K562 (cell line): ENCODE data around the gene B9D2. TPM values are rescaled to one million over a fixed set of nuclear protein-coding genes. Genes with fewer than 3 reads are reported as not detected.

Source experiments
- ATAC-seq: fragments of 200-7000 bp; cut with Tn5 transposase; 3 replicates; pipeline ENCODE4 v1.9.1; 2020; ENCODE audit warnings: moderate library complexity
- BruUV-seq: library from RNA; stranded (reverse); fragments of 400-500 nt; replicated peaks from 2 replicates; lab custom pipeline; 2021; lab: Mats Ljungman, UMichigan
- CTCF ChIA-PET: fragments of 300-600 bp; formaldehyde crosslinking; extraction: SDS; loops from one replicate; lab custom pipeline; 2021; ENCODE audit warnings: low intra/inter-chr PET ratio; lab: Yijun Ruan, JAX
- POLR2A ChIA-PET: fragments of 300-600, 350-650 bp; sonication (Branson Sonifier 250); formaldehyde crosslinking; extraction: SDS; loops from one replicate; lab custom pipeline; 2021; ENCODE audit warnings: antibody characterized with exemption, inconsistent platforms; lab: Yijun Ruan, JAX
- DNase-seq, 4 experiments: peaks; one replicate each; pipeline versions ENCODE4 v3.0.0 to v3.0.0-alpha.2; 2011 to 2018; ENCODE audit warnings: low spot score in 3 of 4, mixed read lengths in 3 of 4; ENCODE audit errors: extremely low read depth in 1 of 4
- FAIRE-seq: peaks from 2 replicates; lab custom pipeline; 2011; peaks lifted over from hg19 to GRCh38; lab: Jason Lieb, UNC
- H2AFZ ChIP-seq: 2 replicates; pipeline ENCODE4 v1.6.0; 2011; ENCODE audit warnings: low read depth, low read length, control low read depth, inconsistent platforms
- H3K27ac ChIP-seq: fragments of 200-600 bp; 3 replicates; pipeline ENCODE4 v1.8.0; 2011; ENCODE audit warnings: low read depth, mild to moderate bottlenecking, control low read depth, inconsistent platforms, low read length, moderate library complexity, mixed read lengths; ENCODE audit errors: extremely low read depth
- H3K27me3 ChIP-seq, 2 experiments: fragments of 300-600 bp in 1 of 2; 2 replicates in 1 of 2; 3 replicates in 1 of 2; pipeline versions ENCODE4 v1.6.0 to v1.8.0; 2011; ENCODE audit warnings: inconsistent platforms in 2 of 2, low read length in 2 of 2, mild to moderate bottlenecking in 1 of 2, mixed read lengths in 1 of 2, moderate library complexity in 1 of 2; ENCODE audit not compliant: control insufficient read depth in 2 of 2, insufficient read depth in 2 of 2
- H3K36me3 ChIP-seq: fragments of 300-600 bp; 3 replicates; pipeline ENCODE4 v1.8.0; 2011; ENCODE audit warnings: mild to moderate bottlenecking, low read length, inconsistent platforms; ENCODE audit not compliant: control insufficient read depth, insufficient read depth
- H3K4me1 ChIP-seq, 2 experiments: fragments of 200-600 bp in 1 of 2; replicated peaks in 1 of 2; 2 replicates in 1 of 2; 3 replicates in 1 of 2; pipeline versions ENCODE4 v1.5.1 to v1.8.0; 2011; ENCODE audit warnings: inconsistent platforms in 2 of 2, low read length in 2 of 2, mild to moderate bottlenecking in 1 of 2, mixed read lengths in 1 of 2, moderate library complexity in 1 of 2; ENCODE audit not compliant: control insufficient read depth in 2 of 2, insufficient read depth in 2 of 2
- H3K4me2 ChIP-seq: 2 replicates; pipeline ENCODE4 v1.6.1; 2011; ENCODE audit warnings: low read length, control low read depth, inconsistent platforms, mixed read lengths; ENCODE audit not compliant: insufficient read depth
- H3K4me3 ChIP-seq: fragments of 200-600 bp; sonication (generic), shearing (Covaris generic); 2 replicates; pipeline ENCODE4 v1.5.1; 2016; ENCODE audit warnings: control low read depth, inconsistent platforms
- H3K79me2 ChIP-seq: fragments of 200-600 bp; 3 replicates; pipeline ENCODE4 v1.8.0; 2011; ENCODE audit warnings: low read length, inconsistent platforms; ENCODE audit not compliant: control insufficient read depth, insufficient read depth
- H3K9ac ChIP-seq, 2 experiments: 2 replicates each; pipeline versions ENCODE4 v1.6.0 to v1.6.1; 2011; ENCODE audit warnings: low read depth in 2 of 2, low read length in 2 of 2, control low read depth in 1 of 2, inconsistent platforms in 1 of 2, mild to moderate bottlenecking in 1 of 2, mixed read lengths in 1 of 2; ENCODE audit not compliant: insufficient read depth in 1 of 2
- H3K9me1 ChIP-seq: one replicate; pipeline ENCODE4 v1.6.0; 2011; ENCODE audit warnings: inconsistent platforms, mild to moderate bottlenecking, low read length, moderate library complexity; ENCODE audit not compliant: control insufficient read depth, insufficient read depth
- H3K9me3 ChIP-seq: replicated peaks from 2 replicates; pipeline ENCODE4 v1.5.1; 2011; ENCODE audit warnings: low read depth, low read length, inconsistent platforms; ENCODE audit not compliant: control insufficient read depth, insufficient read depth
- H4K20me1 ChIP-seq: replicated peaks from 2 replicates; pipeline ENCODE4 v1.6.1; 2011; ENCODE audit warnings: low read length, inconsistent platforms, mixed read lengths; ENCODE audit not compliant: control insufficient read depth, insufficient read depth
- CHD4 ChIP-seq: fragments of 200-600 bp; sonication (generic); IDR thresholded peaks from 3 replicates; pipeline ENCODE4 v1.6.1; 2012; ENCODE audit warnings: low read depth, mild to moderate bottlenecking, mixed read lengths, low read length, inconsistent platforms; ENCODE audit not compliant: insufficient read depth, insufficient replicate concordance, poor library complexity, severe bottlenecking
- FOSL1 ChIP-seq: fragments of 200-800 bp; sonication (Bioruptor generic); conservative IDR thresholded peaks from 2 replicates; pipeline ENCODE4 v1.6.1; 2016; ENCODE audit warnings: missing genetic modification characterization, missing compliant biosample characterization
- GATAD2B ChIP-seq: fragments of 450-650 bp; IDR thresholded peaks from 2 replicates; pipeline ENCODE4 v1.6.1; 2017; ENCODE audit warnings: mild to moderate bottlenecking, borderline replicate concordance
- NR1H2 ChIP-seq: sonication (generic); formaldehyde crosslinking; IDR thresholded peaks from 2 replicates; pipeline ENCODE4 v1.4.0; 2020; ENCODE audit warnings: mild to moderate bottlenecking, missing genetic modification reagents
- PHF20 ChIP-seq: fragments of 450-650 bp; IDR thresholded peaks from 2 replicates; pipeline ENCODE4 v1.6.1; 2018; ENCODE audit not compliant: partially characterized antibody
- SAFB2 ChIP-seq: fragments of 200-400 bp; formaldehyde crosslinking; IDR thresholded peaks from 2 replicates; pipeline ENCODE4 v1.6.1; 2018; ENCODE audit warnings: borderline replicate concordance, low read length, low read depth, moderate library complexity; ENCODE audit not compliant: severe bottlenecking
- SMARCA4 ChIP-seq: fragments of 450-650 bp; IDR thresholded peaks from 2 replicates; pipeline ENCODE4 v1.6.1; 2016
- ZNF707 ChIP-seq: fragments of 250-450 bp; sonication (Bioruptor Pico); conservative IDR thresholded peaks from 2 replicates; pipeline ENCODE4 v1.8.0; 2022; ENCODE audit warnings: inconsistent platforms, mild to moderate bottlenecking, moderate library complexity
- WGBS: fragments of 100-300 bp; shearing (Covaris generic); methylation state at CpG from one replicate; pipeline ENCODE4 v1.1.6; 2016; ENCODE audit warnings: low coverage, mixed read lengths; ENCODE audit not compliant: insufficient coverage; ENCODE audit errors: missing lambda C conversion rate; 5-methylcytosine and 5-hydroxymethylcytosine counted together
- in situ Hi-C: fragments of 300-500 bp; cut with MboI; formaldehyde crosslinking; loops from 4 replicates; pipeline ENCODE4 v1.15.0; 2018; ENCODE audit warnings: inconsistent platforms, mixed read lengths
- intact Hi-C: fragments of 100-400 bp; cut with micrococcal nuclease; formaldehyde crosslinking; loops from 2 replicates; pipeline ENCODE4 v1.14.2; 2022
- polyA plus RNA-seq, 8 experiments: library from polyadenylated mRNA; depleted of rRNA in 4 of 8; stranded (reverse) in 5 of 8; unstranded in 3 of 8; fragments of >200 nt; fragmentation: Nextera tagmentation in 2 of 8; fragmentation: Illumina TruSeq in 1 of 8; extraction: Ambion mirVana in 2 of 8; extraction: Trizol in 1 of 8; gene quantifications; 2 replicates each; pipeline versions ENCODE4 v1.2.1 to v1.2.3, GENCODE V29; 2011 to 2014; ENCODE audit warnings: inconsistent platforms in 1 of 8, missing spikeins in 1 of 8
- total RNA-seq, 7 experiments: library from RNA; depleted of rRNA in 6 of 7; stranded (reverse); fragments of >200 nt in 6 of 7; fragmentation: Illumina TruSeq in 2 of 7; extraction: Trizol in 2 of 7; gene quantifications; 2 replicates each; pipeline versions ENCODE4 v1.2.1 to v1.2.3, GENCODE V29; 2011 to 2021; ENCODE audit warnings: low replicate concordance in 1 of 7
- TF ChIP-seq, protein P1 (sequence below): sonication (generic); formaldehyde crosslinking; IDR thresholded peaks from 2 replicates; pipeline ENCODE4 v1.8.0; 2023; ENCODE audit warnings: missing genetic modification reagents, mild to moderate bottlenecking, borderline replicate concordance
- TF ChIP-seq, protein P2 (sequence below): sonication (generic); IDR thresholded peaks from 2 replicates; pipeline ENCODE4 v1.6.1; 2016

The B9D2 gene
- total and polyA plus RNA-seq, 9 of the 15 experiments (the other 6 are each of a cell fraction or from before 2014, with no cell fraction given), result 0.83 to 6.9 (median 2.8) TPM

DNA sequence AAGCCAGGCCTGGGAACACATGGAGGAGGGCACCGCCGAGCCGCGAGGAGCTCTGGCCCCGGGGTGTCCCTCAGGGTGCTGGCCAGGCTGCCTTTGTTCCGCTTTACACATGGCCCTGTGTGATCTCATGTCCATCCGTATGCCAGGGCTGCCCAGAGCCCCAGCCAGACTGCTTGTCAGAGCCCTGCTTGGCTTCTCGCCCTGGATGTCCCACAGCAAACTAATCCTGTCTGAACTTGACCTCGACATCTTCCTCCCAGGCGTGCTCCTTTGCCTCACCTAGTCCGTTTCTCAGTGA, 48.0 kb upstream of the B9D2 start:
- intact Hi-C loops, result no loop called here
- ATAC-seq (no peak), DNase-seq (no peak), FAIRE-seq (no peak)
- H3K9me1 ChIP-seq, result no peaks in the 10 kb centered on the region
- no peaks in the 10 kb centered on the region for H3K9me3 ChIP-seq
- no peaks in the 10 kb centered on the region for H4K20me1 ChIP-seq
- no peak overlapping the region for H3K4me2 ChIP-seq
- H3K27me3 ChIP-seq, result no peaks in the 10 kb centered on the region
- H3K27ac ChIP-seq, result no peak overlapping the region
- H3K36me3 ChIP-seq, result peaks cover 30% of the 10 kb centered on the region; the same call in 1 of the 3 replicates
- ChIA-PET CTCF (no interaction called here), POLR2A (interaction anchor here (0.8 to 1.1 kb wide), 2 partner anchors 13 to 27 kb away, joined by 4 read pairs; no protein-coding TSS in a partner anchor)
- in situ Hi-C loops, result no loop called here
- peaks cover 7 to 12% of the 10 kb centered on the region in 2 experiments; a peak in 4 of 5 replicates for H3K4me1 ChIP-seq
- H3K79me2 ChIP-seq, result no peaks in the 10 kb centered on the region
- H3K4me3 ChIP-seq, result no peak overlapping the region
- 75% methylated on average over 11 of the region's 11 CpGs for WGBS
- peak overlapping the region in 1 of 2 experiments; percentile 60; a peak in 1 of 4 replicates for H3K9ac ChIP-seq
- TF ChIP-seq SAFB2 (no peak), GATAD2B (no peak), PHF20 (no peak), NR1H2 (CRISPR knock-in tag) (no peak), FOSL1 (tag) (no peak), CHD4 (no peak), ZNF707 (no peak), SMARCA4 (no peak)
- TF ChIP-seq, protein P1, sequence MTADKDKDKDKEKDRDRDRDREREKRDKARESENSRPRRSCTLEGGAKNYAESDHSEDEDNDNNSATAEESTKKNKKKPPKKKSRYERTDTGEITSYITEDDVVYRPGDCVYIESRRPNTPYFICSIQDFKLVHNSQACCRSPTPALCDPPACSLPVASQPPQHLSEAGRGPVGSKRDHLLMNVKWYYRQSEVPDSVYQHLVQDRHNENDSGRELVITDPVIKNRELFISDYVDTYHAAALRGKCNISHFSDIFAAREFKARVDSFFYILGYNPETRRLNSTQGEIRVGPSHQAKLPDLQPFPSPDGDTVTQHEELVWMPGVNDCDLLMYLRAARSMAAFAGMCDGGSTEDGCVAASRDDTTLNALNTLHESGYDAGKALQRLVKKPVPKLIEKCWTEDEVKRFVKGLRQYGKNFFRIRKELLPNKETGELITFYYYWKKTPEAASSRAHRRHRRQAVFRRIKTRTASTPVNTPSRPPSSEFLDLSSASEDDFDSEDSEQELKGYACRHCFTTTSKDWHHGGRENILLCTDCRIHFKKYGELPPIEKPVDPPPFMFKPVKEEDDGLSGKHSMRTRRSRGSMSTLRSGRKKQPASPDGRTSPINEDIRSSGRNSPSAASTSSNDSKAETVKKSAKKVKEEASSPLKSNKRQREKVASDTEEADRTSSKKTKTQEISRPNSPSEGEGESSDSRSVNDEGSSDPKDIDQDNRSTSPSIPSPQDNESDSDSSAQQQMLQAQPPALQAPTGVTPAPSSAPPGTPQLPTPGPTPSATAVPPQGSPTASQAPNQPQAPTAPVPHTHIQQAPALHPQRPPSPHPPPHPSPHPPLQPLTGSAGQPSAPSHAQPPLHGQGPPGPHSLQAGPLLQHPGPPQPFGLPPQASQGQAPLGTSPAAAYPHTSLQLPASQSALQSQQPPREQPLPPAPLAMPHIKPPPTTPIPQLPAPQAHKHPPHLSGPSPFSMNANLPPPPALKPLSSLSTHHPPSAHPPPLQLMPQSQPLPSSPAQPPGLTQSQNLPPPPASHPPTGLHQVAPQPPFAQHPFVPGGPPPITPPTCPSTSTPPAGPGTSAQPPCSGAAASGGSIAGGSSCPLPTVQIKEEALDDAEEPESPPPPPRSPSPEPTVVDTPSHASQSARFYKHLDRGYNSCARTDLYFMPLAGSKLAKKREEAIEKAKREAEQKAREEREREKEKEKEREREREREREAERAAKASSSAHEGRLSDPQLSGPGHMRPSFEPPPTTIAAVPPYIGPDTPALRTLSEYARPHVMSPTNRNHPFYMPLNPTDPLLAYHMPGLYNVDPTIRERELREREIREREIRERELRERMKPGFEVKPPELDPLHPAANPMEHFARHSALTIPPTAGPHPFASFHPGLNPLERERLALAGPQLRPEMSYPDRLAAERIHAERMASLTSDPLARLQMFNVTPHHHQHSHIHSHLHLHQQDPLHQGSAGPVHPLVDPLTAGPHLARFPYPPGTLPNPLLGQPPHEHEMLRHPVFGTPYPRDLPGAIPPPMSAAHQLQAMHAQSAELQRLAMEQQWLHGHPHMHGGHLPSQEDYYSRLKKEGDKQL, result no peak
- TF ChIP-seq, protein P2, sequence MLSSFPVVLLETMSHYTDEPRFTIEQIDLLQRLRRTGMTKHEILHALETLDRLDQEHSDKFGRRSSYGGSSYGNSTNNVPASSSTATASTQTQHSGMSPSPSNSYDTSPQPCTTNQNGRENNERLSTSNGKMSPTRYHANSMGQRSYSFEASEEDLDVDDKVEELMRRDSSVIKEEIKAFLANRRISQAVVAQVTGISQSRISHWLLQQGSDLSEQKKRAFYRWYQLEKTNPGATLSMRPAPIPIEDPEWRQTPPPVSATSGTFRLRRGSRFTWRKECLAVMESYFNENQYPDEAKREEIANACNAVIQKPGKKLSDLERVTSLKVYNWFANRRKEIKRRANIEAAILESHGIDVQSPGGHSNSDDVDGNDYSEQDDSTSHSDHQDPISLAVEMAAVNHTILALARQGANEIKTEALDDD, result no peak
- no TSS peak for BruUV-seq
- H2AFZ ChIP-seq, result no peak overlapping the region
